ENCODE results near the gene CDC42EP4.

GRCh38 chr17:73304438-73304837, 7.4 kb downstream of the CDC42EP4 start:
- TF ChIP-seq POLR2A (IDR thresholded peaks at IDR 0.05) (no peak), CTCF (IDR thresholded peaks at IDR 0.05 in 4 of 5, conservative IDR thresholded peaks at IDR 0.05 in 1 of 5) (no peak)
